Kidney epithelial cell (primary cell): Measurements from ENCODE around the gene CDC27. TPM values are rescaled to one million over a fixed set of nuclear protein-coding genes. Genes with fewer than 3 reads are reported as not detected.

Experiments used
- DNase-seq: peaks from one replicate; pipeline ENCODE4 v3.0.0-alpha.2; 2010; ENCODE audit warnings: low read depth
- H3K27me3 ChIP-seq: 2 replicates; pipeline ENCODE4 v1.6.0; 2011; ENCODE audit warnings: low read length; ENCODE audit not compliant: control insufficient read depth, insufficient read depth
- H3K36me3 ChIP-seq: 2 replicates; pipeline ENCODE4 v1.5.1; 2011; ENCODE audit warnings: low read length; ENCODE audit not compliant: control insufficient read depth, insufficient read depth
- H3K4me3 ChIP-seq: 2 replicates; pipeline ENCODE4 v1.5.1; 2011; ENCODE audit warnings: low read depth, mild to moderate bottlenecking, control low read depth, low read length
- CTCF ChIP-seq: IDR thresholded peaks from 2 replicates; pipeline ENCODE4 v1.5.1; 2011; ENCODE audit warnings: mild to moderate bottlenecking, moderate library complexity, low read length, control low read depth, inconsistent platforms; ENCODE audit not compliant: insufficient read depth, poor library complexity, severe bottlenecking
- total RNA-seq: library from RNA; depleted of rRNA; stranded (reverse); fragments of >200 nt; gene quantifications from 2 replicates; pipeline ENCODE4 v1.2.3, GENCODE V29; 2015

The CDC27 gene
- total RNA-seq, 1 donor from 2014 or later: 62.7 TPM

- Histone ChIP-seq H3K4me3 (no peak overlapping the region), H3K36me3 (no peaks in the 10 kb centered on the region), H3K27me3 (no peaks in the 10 kb centered on the region)
- TF ChIP-seq CTCF: no peak
- DNase-seq: no peak
These were observed 25.8 kb upstream of the CDC27 start for GRCh38 chr17:47214931-47215330.

- DNase-seq: no peak
- no peaks in the 10 kb centered on the region for H3K27me3 ChIP-seq
- no peaks in the 10 kb centered on the region for H3K36me3 ChIP-seq
- no peak overlapping the region for H3K4me3 ChIP-seq
- no peak for TF ChIP-seq CTCF
These were observed 24.4 kb upstream of the CDC27 start for GRCh38 chr17:47213540-47213939.

- no peaks in the 10 kb centered on the region for H3K27me3 ChIP-seq
- no peak for TF ChIP-seq CTCF
- no peak overlapping the region for H3K4me3 ChIP-seq
- H3K36me3 ChIP-seq: no peaks in the 10 kb centered on the region
- DNase-seq: no peak
These were observed 23.4 kb upstream of the CDC27 start for GRCh38 chr17:47212458-47212857.

- H3K27me3 ChIP-seq: no peaks in the 10 kb centered on the region
- TF ChIP-seq CTCF: no peak
- no peak overlapping the region for H3K4me3 ChIP-seq
- no peak for DNase-seq
- no peaks in the 10 kb centered on the region for H3K36me3 ChIP-seq
These were observed 21.7 kb upstream of the CDC27 start for GRCh38 chr17:47210779-47211178.

- no peak for TF ChIP-seq CTCF
- Histone ChIP-seq H3K36me3 (no peaks in the 10 kb centered on the region), H3K4me3 (no peak overlapping the region), H3K27me3 (no peaks in the 10 kb centered on the region)
- DNase-seq: no peak
These were observed 21.0 kb upstream of the CDC27 start for GRCh38 chr17:47210105-47210504.

GRCh38 chr17:47209499-47209898, 20.4 kb upstream of the CDC27 start:
- TF ChIP-seq CTCF: no peak
- DNase-seq: no peak

More at GRCh38 chr17:47209499-47209898, 20.4 kb upstream of the CDC27 start:
- Histone ChIP-seq H3K4me3 (no peak overlapping the region), H3K27me3 (no peaks in the 10 kb centered on the region), H3K36me3 (no peaks in the 10 kb centered on the region)
